ENCODE measurements around the gene CREM.

DNA sequence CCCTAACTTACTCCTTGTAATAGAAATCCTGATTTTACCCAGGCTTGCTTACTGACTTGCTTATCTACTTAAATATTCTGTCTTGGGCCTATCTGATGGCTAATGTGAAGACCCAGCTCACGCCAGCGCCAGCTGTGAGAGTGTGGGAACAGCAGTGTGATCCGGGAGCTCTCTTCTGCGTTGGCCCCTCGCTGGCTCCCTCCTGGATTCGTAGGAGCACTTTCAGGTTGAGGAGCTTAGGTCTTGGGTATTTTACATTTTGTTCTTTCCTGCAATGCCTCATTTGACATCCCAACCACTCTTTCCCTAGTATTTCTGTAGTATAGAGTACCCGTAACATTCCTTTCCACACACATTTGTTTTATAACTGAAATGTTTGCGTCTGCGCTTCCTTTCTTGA lies 51.7 kb downstream of the CREM start:
- TF ChIP-seq, protein P1, sequence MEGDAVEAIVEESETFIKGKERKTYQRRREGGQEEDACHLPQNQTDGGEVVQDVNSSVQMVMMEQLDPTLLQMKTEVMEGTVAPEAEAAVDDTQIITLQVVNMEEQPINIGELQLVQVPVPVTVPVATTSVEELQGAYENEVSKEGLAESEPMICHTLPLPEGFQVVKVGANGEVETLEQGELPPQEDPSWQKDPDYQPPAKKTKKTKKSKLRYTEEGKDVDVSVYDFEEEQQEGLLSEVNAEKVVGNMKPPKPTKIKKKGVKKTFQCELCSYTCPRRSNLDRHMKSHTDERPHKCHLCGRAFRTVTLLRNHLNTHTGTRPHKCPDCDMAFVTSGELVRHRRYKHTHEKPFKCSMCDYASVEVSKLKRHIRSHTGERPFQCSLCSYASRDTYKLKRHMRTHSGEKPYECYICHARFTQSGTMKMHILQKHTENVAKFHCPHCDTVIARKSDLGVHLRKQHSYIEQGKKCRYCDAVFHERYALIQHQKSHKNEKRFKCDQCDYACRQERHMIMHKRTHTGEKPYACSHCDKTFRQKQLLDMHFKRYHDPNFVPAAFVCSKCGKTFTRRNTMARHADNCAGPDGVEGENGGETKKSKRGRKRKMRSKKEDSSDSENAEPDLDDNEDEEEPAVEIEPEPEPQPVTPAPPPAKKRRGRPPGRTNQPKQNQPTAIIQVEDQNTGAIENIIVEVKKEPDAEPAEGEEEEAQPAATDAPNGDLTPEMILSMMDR (IDR thresholded peaks at IDR 0.05): no peak
- TF ChIP-seq EP300 (IDR thresholded peaks at IDR 0.05): no peak
- TF ChIP-seq POLR2A (IDR thresholded peaks at IDR 0.05): no peak
- no peak for TF ChIP-seq POLR2AphosphoS5 (IDR thresholded peaks at IDR 0.05)

Measured in sigmoid colon (tissue), 4 donors.